Parathyroid adenoma (tissue), 2 donors: ENCODE results near the gene MNT.

ENCODE experiments used
- H2AFZ ChIP-seq: fragments of 300-600 bp; sonication (generic); one replicate; pipeline ENCODE4 v1.7.0; 2017; ENCODE audit warnings: antibody characterized with exemption, mild to moderate bottlenecking
- H3K27ac ChIP-seq: fragments of 300-600 bp; sonication (generic); one replicate; pipeline ENCODE4 v1.7.0; 2017
- H3K27me3 ChIP-seq: fragments of 300-600 bp; sonication (generic); one replicate; pipeline ENCODE4 v1.7.0; 2017; ENCODE audit warnings: low read length; ENCODE audit not compliant: control insufficient read depth, insufficient read depth
- H3K36me3 ChIP-seq: fragments of 300-600 bp; sonication (generic); one replicate; pipeline ENCODE4 v1.7.0; 2017; ENCODE audit warnings: low read length; ENCODE audit not compliant: control insufficient read depth, insufficient read depth
- H3K4me1 ChIP-seq: fragments of 300-600 bp; sonication (generic); one replicate; pipeline ENCODE4 v1.7.0; 2017; ENCODE audit warnings: control low read depth
- H3K4me2 ChIP-seq: fragments of 300-600 bp; sonication (generic); one replicate; pipeline ENCODE4 v1.7.0; 2017; ENCODE audit warnings: low read length
- H3K4me3 ChIP-seq: fragments of 300-600 bp; sonication (generic); one replicate; pipeline ENCODE4 v1.7.0; 2017; ENCODE audit warnings: low read depth, low read length
- H3K79me2 ChIP-seq: fragments of 300-600 bp; sonication (generic); one replicate; pipeline ENCODE4 v1.7.0; 2017; ENCODE audit warnings: control low read depth
- H3K9ac ChIP-seq: fragments of 300-600 bp; sonication (generic); one replicate; pipeline ENCODE4 v1.7.0; 2017; ENCODE audit warnings: mild to moderate bottlenecking
- H3K9me3 ChIP-seq: fragments of 300-600 bp; sonication (generic); one replicate; pipeline ENCODE4 v1.7.0; 2017; ENCODE audit warnings: low read length; ENCODE audit not compliant: control insufficient read depth
- CTCF ChIP-seq: fragments of 300-600 bp; sonication (generic); IDR thresholded peaks from one replicate; pipeline ENCODE4 v1.7.0; 2017; ENCODE audit warnings: antibody characterized with exemption, mild to moderate bottlenecking
- donor health status: primary hyperparathyroidism.

MNT gene

GRCh38 chr17:2347805-2348685 is 52.8 kb downstream of the MNT start:
- H3K4me2 ChIP-seq, result peak overlapping the region; percentile 47
- no peak overlapping the region for H3K9ac ChIP-seq
- peak overlapping the region; percentile 38 for H3K27ac ChIP-seq
- H3K4me1 ChIP-seq, result peaks cover 7% of the 10 kb centered on the region
- H3K27me3 ChIP-seq, result no peaks in the 10 kb centered on the region
- H2AFZ ChIP-seq, result no peak overlapping the region
- no peak overlapping the region for H3K4me3 ChIP-seq
- H3K36me3 ChIP-seq, result no peaks in the 10 kb centered on the region
- H3K79me2 ChIP-seq, result peaks cover 10% of the 10 kb centered on the region
- no peaks in the 10 kb centered on the region for H3K9me3 ChIP-seq
- no peak for TF ChIP-seq CTCF

GRCh38 chr17:2346475-2346874 is 54.4 kb downstream of the MNT start:
- Histone ChIP-seq H3K79me2 (peaks cover 10% of the 10 kb centered on the region), H3K4me1 (peaks cover 7% of the 10 kb centered on the region), H3K9ac (no peak overlapping the region), H3K27ac (no peak overlapping the region), H3K36me3 (no peaks in the 10 kb centered on the region), H3K9me3 (no peaks in the 10 kb centered on the region), H3K27me3 (no peaks in the 10 kb centered on the region), H3K4me2 (no peak overlapping the region), H3K4me3 (no peak overlapping the region), H2AFZ (no peak overlapping the region)
- TF ChIP-seq CTCF, result no peak

GRCh38 chr17:2344528-2344927 is 56.3 kb downstream of the MNT start:
- H2AFZ ChIP-seq, result no peak overlapping the region
- no peaks in the 10 kb centered on the region for H3K36me3 ChIP-seq
- H3K27me3 ChIP-seq, result no peaks in the 10 kb centered on the region
- no peak overlapping the region for H3K4me3 ChIP-seq
- no peak overlapping the region for H3K9ac ChIP-seq
- no peaks in the 10 kb centered on the region for H3K79me2 ChIP-seq
- no peak overlapping the region for H3K4me2 ChIP-seq
- TF ChIP-seq CTCF, result no peak
- H3K4me1 ChIP-seq, result peaks cover 7% of the 10 kb centered on the region
- H3K9me3 ChIP-seq, result no peaks in the 10 kb centered on the region
- no peak overlapping the region for H3K27ac ChIP-seq

- no peak overlapping the region for H3K27ac ChIP-seq
- H3K36me3 ChIP-seq, result no peaks in the 10 kb centered on the region
- no peaks in the 10 kb centered on the region for H3K79me2 ChIP-seq
- H3K4me3 ChIP-seq, result no peak overlapping the region
- H3K27me3 ChIP-seq, result no peaks in the 10 kb centered on the region
- no peak for TF ChIP-seq CTCF
- H3K4me2 ChIP-seq, result no peak overlapping the region
- no peaks in the 10 kb centered on the region for H3K9me3 ChIP-seq
- no peak overlapping the region for H2AFZ ChIP-seq
- peaks cover 7% of the 10 kb centered on the region for H3K4me1 ChIP-seq
- no peak overlapping the region for H3K9ac ChIP-seq
Observed at GRCh38 chr17:2343421-2343820, 57.4 kb downstream of the MNT start.

- Histone ChIP-seq H3K27me3 (no peaks in the 10 kb centered on the region), H3K4me2 (peak overlapping the region; percentile 92), H3K9ac (no peak overlapping the region), H3K9me3 (no peaks in the 10 kb centered on the region), H3K27ac (peak overlapping the region; percentile 57), H3K4me1 (peaks cover 5% of the 10 kb centered on the region), H2AFZ (peak overlapping the region; percentile 84), H3K79me2 (peaks cover 18% of the 10 kb centered on the region), H3K36me3 (no peaks in the 10 kb centered on the region), H3K4me3 (peak overlapping the region; percentile 52)
- TF ChIP-seq CTCF, result no peak
Observed at GRCh38 chr17:2338315-2338657, 62.6 kb downstream of the MNT start.
